ENCODE measurements around the gene SPECC1.
"Not testable (repeated sequence)": the region's sequence is repeated elsewhere in the genome, so short reads cannot be mapped to it uniquely, and the experiment has no call there.

The SPECC1 gene

GRCh38 chr17:20230924-20231323 is 221.8 kb downstream of the SPECC1 start:
- TF ChIP-seq CTCF (IDR thresholded peaks at IDR 0.05; ENCODE audit: insufficient read depth, low read length, poor library complexity, severe bottlenecking), result no peak
- Histone ChIP-seq H3K4me3 (replicated peaks; ENCODE audit: low read depth, low read length) (no peak overlapping the region), H3K36me3 (ENCODE audit: control insufficient read depth, insufficient read depth, low read length) (peaks cover 9% of the 10 kb centered on the region), H3K27me3 (replicated peaks; ENCODE audit: control insufficient read depth, insufficient read depth, low read length) (no peaks in the 10 kb centered on the region)
- no peak for DNase-seq (ENCODE audit: extremely low read depth, insufficient read length)

GRCh38 chr17:20232611-20233010 is 223.5 kb downstream of the SPECC1 start:
- TF ChIP-seq CTCF (IDR thresholded peaks at IDR 0.05; ENCODE audit: insufficient read depth, low read length, poor library complexity, severe bottlenecking), result no peak
- no peak overlapping the region for H3K4me3 ChIP-seq (replicated peaks; ENCODE audit: low read depth, low read length)

GRCh38 chr17:20234276-20234675 is 225.1 kb downstream of the SPECC1 start:
- no peaks in the 10 kb centered on the region for H3K27me3 ChIP-seq (replicated peaks; ENCODE audit: control insufficient read depth, insufficient read depth, low read length)
- no peak overlapping the region for H3K4me3 ChIP-seq (replicated peaks; ENCODE audit: low read depth, low read length)
- H3K36me3 ChIP-seq (ENCODE audit: control insufficient read depth, insufficient read depth, low read length), result peaks cover 4% of the 10 kb centered on the region
- no peak for DNase-seq (ENCODE audit: extremely low read depth, insufficient read length)
- peak; percentile 21 for TF ChIP-seq CTCF (IDR thresholded peaks at IDR 0.05; ENCODE audit: insufficient read depth, low read length, poor library complexity, severe bottlenecking)

More at GRCh38 chr17:20232611-20233010, 223.5 kb downstream of the SPECC1 start:
- H3K27me3 ChIP-seq (replicated peaks; ENCODE audit: control insufficient read depth, insufficient read depth, low read length), result no peaks in the 10 kb centered on the region
- DNase-seq (ENCODE audit: extremely low read depth, insufficient read length), result no peak
- H3K36me3 ChIP-seq (ENCODE audit: control insufficient read depth, insufficient read depth, low read length), result peaks cover 9% of the 10 kb centered on the region

GRCh38 chr17:20235747-20236146 is 226.6 kb downstream of the SPECC1 start:
- TF ChIP-seq CTCF (IDR thresholded peaks at IDR 0.05; ENCODE audit: insufficient read depth, low read length, poor library complexity, severe bottlenecking), result no peak
- Histone ChIP-seq H3K4me3 (replicated peaks; ENCODE audit: low read depth, low read length) (no peak overlapping the region), H3K27me3 (replicated peaks; ENCODE audit: control insufficient read depth, insufficient read depth, low read length) (no peaks in the 10 kb centered on the region), H3K36me3 (ENCODE audit: control insufficient read depth, insufficient read depth, low read length) (peaks cover 4% of the 10 kb centered on the region)
- DNase-seq (ENCODE audit: extremely low read depth, insufficient read length), result no peak

- DNase-seq (ENCODE audit: extremely low read depth, insufficient read length), result no peak
These were observed 227.5 kb downstream of the SPECC1 start for GRCh38 chr17:20236578-20237227.

GRCh38 chr17:20239776-20240175 is 230.6 kb downstream of the SPECC1 start:
- DNase-seq (ENCODE audit: extremely low read depth, insufficient read length); H3K36me3 ChIP-seq (ENCODE audit: control insufficient read depth, insufficient read depth, low read length); H3K4me3 ChIP-seq (replicated peaks; ENCODE audit: low read depth, low read length); H3K27me3 ChIP-seq (replicated peaks; ENCODE audit: control insufficient read depth, insufficient read depth, low read length): not testable (repeated sequence)

More at GRCh38 chr17:20236578-20237227, 227.5 kb downstream of the SPECC1 start:
- no peak overlapping the region for H3K4me3 ChIP-seq (replicated peaks; ENCODE audit: low read depth, low read length)
- H3K27me3 ChIP-seq (replicated peaks; ENCODE audit: control insufficient read depth, insufficient read depth, low read length), result no peaks in the 10 kb centered on the region
- H3K36me3 ChIP-seq (ENCODE audit: control insufficient read depth, insufficient read depth, low read length), result peaks cover 2% of the 10 kb centered on the region
- no peak for TF ChIP-seq CTCF (IDR thresholded peaks at IDR 0.05; ENCODE audit: insufficient read depth, low read length, poor library complexity, severe bottlenecking)
